ENCODE results near the gene NTHL1.
A peak's percentile ranks its signal among the peaks of the same experiment; 100 is the strongest.
"Not testable (repeated sequence)": the region's sequence is repeated elsewhere in the genome, so short reads cannot be mapped to it uniquely, and the experiment has no call there.

NTHL1 gene

DNA sequence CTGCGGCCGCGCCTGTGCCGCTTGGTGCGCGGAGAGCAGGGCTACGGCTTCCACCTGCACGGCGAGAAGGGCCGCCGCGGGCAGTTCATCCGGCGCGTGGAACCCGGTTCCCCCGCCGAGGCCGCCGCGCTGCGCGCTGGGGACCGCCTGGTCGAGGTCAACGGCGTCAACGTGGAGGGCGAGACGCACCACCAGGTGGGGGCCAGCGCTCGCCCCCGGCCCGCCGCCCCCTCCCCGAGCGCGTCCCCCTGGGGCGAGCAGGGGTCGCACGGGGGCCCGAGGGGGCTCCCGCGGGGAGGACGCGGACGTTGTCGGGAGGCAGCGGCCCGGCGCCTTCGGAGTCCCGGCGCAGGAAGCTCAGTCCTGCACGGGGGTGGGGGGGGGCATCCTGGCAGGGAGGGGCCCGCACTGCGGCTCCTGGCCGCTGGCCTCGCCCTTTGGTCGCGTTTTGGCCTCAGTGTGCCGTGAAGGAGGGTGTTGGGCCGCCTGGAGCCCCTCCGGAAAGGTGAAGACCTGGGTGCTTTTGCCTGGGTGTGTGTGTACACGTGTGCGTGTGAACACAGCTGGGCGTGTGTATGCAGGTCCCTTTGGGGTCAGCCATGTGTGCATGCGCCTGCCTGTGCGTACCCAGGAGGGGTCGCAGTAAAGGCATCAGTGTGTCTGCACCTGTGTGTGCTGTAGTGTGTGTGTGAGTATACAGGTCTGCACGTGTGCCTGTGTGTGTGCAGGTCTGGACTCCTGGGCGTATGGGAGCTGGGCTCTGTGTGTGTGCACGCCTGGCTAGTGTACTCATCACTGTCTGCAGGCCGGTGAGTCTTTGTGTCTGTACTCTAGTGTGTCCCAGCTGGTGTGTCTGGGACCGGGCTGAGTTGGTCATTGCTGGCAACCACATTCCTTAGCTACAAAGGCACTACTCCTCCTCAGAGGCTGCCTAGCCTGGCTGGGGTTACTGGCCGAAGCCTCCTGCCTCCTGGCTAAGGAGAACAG, 20.3 kb downstream of the NTHL1 start:
- DNase-seq = no peak

- DNase-seq = no peak
Observed at GRCh38 chr16:2026461-2027023, 21.1 kb downstream of the NTHL1 start, which contains the start of gene NHERF2. NHERF2 (plus strand) TSS chr16:2026902; CDS start chr16:2027006, 104 bp downstream.

- no peak for DNase-seq
Observed at GRCh38 chr16:2025878-2026460, 21.7 kb downstream of the NTHL1 start.

DNA sequence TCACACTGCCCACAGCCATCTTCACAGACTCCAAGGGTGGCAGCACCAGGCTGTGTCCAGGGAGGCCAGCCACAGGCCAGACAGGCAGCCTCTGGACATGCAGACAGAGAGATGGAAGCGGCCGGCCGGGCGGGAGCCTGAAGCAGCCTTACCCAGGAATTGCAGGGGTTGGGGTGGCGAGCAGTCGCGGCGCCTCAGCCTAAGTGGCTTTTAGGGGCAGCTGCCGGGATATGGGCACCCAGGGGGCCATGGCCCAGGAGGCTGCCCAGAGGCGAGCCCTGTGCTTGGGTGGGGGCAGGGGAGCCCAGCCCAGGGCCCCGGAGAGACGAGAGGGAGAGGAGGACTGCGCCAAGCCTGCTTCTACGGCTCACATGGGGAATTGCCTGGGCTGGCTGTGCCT, 22.4 kb downstream of the NTHL1 start:
- DNase-seq = no peak

- no peak for DNase-seq
Observed at GRCh38 chr16:2024032-2024420, 23.6 kb downstream of the NTHL1 start.

DNA sequence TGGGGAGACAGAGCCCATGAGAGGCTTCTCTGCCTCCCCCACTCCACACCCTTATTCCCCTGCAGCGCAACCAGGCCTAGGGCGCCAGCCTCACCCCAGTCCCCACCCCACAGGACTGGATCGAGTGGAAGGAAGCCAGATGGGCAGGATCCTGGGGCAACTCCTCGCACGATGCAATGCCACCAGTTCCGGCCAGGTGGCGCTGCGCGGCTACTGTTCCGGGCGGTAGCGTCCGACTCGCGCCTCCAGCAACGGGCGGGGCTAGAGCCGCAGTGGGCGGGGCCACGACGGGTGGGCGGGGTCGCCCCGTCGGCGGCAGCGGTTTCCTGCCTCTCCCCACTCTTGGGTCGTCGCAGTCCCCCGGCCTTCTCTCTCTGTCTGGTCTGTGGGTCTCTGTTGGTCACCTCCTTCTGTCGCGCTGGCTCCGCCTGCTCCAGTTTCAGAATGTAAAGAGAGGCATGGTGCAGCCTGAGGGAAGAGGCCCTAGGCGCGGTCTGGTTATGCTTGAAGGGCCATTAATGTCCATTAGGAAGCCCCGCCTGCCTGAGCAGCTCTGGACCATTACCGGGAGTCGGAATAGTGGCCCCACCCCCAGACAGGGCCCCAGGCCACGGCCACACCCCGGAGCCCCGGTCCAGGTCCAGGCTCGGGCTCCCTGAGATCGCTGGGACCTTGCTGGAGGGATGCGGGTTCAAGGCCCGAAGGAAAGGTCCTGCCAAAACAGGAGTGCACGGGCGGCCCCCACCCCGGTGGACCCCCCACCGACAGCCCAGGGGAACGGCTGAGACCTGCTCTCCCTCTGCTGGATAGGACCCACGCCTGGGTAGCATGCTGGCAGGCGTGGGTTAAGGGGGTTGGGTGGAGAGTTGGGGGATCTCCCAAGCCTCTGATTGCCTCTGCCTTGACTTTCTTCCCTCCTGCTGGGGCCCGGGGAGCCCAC, 24.3 kb downstream of the NTHL1 start:
- DNase-seq = peak; percentile 97

DNA sequence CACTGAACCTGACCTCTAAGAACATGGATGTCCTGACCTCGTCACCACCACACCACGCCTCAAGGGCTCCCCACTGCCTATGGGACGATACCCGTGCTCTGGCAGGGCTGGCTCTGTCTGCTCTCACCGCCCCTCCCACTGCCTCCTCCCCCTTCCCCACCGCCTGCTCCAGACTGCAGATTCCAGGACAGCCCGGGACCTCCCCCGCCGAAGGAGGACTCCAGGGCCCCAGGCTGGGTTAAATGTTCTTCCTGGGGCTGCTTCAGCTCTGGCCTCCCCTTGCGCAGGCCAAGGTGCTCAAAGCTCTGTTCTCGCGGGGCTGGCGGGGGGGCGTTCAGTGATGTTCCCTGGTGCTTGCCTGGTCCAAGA, 24.9 kb downstream of the NTHL1 start:
- DNase-seq = no peak

- no peak for DNase-seq
Observed at GRCh38 chr16:2019921-2020831, 27.5 kb downstream of the NTHL1 start.

DNA sequence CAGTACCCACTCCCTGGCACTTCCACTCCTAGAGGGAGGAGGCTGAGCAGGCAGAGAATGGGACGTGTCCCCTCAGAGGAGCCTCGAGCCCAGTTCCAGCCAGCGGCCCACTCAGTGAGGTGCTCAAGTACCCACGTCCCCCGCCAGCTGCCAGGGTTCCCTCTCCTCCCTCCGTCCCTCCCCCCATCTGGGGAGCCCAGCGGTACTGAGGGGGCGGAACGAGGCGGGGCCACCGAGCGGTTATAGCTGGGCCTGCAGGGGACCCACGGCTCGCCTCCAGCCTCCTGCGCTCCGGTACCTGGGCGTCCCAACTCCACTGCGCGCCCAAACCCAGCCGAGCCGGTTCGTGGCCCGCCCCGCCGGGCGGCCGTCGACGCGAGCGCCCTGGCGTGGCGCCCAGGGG, 28.1 kb downstream of the NTHL1 start, which contains the start of gene NPW:
Gene NPW, plus strand, starts transcription at position 268 of the 403 bp plus-strand sequence.
- DNase-seq = no peak

- DNase-seq = no peak
Observed at GRCh38 chr16:2016407-2016922, 31.2 kb downstream of the NTHL1 start.

DNA sequence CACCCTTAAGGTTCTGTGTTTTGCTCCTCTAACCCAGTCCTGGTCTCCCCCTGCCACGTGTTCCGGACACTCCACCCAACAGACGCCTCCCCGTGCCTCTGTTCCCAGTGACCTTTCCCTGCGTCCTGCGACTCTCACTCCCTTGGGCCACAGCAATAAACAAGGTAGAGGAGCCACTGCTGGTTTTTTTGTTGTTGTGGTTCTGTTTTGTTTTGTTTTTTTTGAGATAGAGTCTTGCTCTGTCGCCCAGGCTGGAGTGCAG, 31.8 kb downstream of the NTHL1 start:
- no peak for DNase-seq

- no peak for DNase-seq
Observed at GRCh38 chr16:2015117-2015946, 32.3 kb downstream of the NTHL1 start.

- no peak for DNase-seq
Observed at GRCh38 chr16:2013527-2013926, 34.1 kb downstream of the NTHL1 start.

- DNase-seq = not testable (repeated sequence)
Observed at GRCh38 chr16:2011726-2012125, 35.9 kb downstream of the NTHL1 start.

DNA sequence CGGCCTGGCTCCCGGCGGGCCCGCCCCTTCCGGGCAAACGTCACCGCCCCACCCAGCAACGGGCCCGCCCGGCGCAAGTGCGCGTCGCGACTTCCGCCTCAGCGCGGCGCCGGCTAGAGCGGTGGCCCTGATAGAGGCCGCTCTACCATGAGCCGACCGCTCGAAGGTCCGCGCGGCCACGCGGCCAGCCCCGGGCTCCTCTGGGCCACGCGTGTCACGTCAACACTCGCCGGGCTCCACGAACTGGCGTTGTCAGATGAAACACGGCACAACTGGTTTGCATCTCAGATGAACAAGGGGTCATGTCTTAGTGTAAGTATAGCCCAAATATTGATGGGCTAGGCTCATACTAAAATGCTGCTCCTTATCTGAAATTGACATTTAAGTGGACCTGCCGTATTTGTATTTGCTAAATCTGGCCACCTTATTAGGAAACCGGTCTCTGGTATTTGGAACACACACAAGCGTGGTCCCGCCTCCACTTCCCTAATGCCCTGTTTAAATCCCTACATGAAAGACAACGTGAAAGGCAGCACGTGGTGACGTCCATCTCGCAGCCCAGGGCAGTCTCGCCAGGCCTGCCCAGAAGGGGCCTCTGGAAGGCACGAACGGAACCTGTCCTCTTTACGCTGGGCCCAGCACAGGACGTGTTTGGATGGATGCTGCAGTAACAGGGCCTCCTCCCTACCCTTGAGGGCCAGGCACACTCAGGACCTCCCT, 37.7 kb downstream of the NTHL1 start, which contains the start of gene ZNF598:
Gene ZNF598, minus strand, starts transcription at position 31 of the 720 bp plus-strand sequence.
- peak; percentile 80 for DNase-seq

GRCh38 chr16:2009164-2009711, 38.4 kb downstream of the NTHL1 start:
- DNase-seq = no peak

- no peak for DNase-seq
Observed at GRCh38 chr16:2008631-2009163, 38.9 kb downstream of the NTHL1 start.

- no peak for DNase-seq
Observed at GRCh38 chr16:2008009-2008526, 39.6 kb downstream of the NTHL1 start.

Data from activated CD8-positive, alpha-beta memory T cell treated with anti-CD3 and anti-CD28 coated beads, Interleukin-2, amount 50 U/mL, for 4 hours (primary cell).